ENCODE measurements around the gene PIP4K2B. TPM values are rescaled to one million over a fixed set of nuclear protein-coding genes. Genes with fewer than 3 reads are reported as not detected.

PIP4K2B gene
- total RNA-seq, 2 donors from 2014 or later: 20.2 to 30.3 TPM

- intact Hi-C loops (cut with DNase I): loop anchor here (5.0 kb wide), 1 partner anchor 53 kb away; no protein-coding TSS in a partner anchor
- H3K4me1 ChIP-seq: peaks cover 55% of the 10 kb centered on the region
- 33 to 46% methylated on average over 20 to 21 of the region's 23 CpGs for WGBS, 2 donors
- H3K4me3 ChIP-seq: no peak overlapping the region
- TF ChIP-seq CTCF (IDR thresholded peaks at IDR 0.05): peak; percentile 77 to 97 (median 90)
- TF ChIP-seq POLR2A (IDR thresholded peaks at IDR 0.05): peak in 1 of 3 donors; percentile 23
- no peaks in the 10 kb centered on the region for H3K9me3 ChIP-seq
- H3K27ac ChIP-seq: peak overlapping the region in 3 of 4 donors; percentile 54 to 96 (median 93)
- ATAC-seq: no peak
- no peaks in the 10 kb centered on the region for H3K27me3 ChIP-seq
- H3K36me3 ChIP-seq (replicated peaks in 1 of 2; ENCODE audit: insufficient read depth in 1 of 2, low read depth in 2 of 2): peaks cover 0 to 13% of the 10 kb centered on the region in 2 donors
- peak; percentile 54 to 74 (median 70) for DNase-seq
These were observed 64.0 kb downstream of the PIP4K2B start for GRCh38 chr17:38735161-38735997.

- Histone ChIP-seq H3K27me3 (no peaks in the 10 kb centered on the region), H3K4me3 (no peak overlapping the region), H3K4me1 (peaks cover 60% of the 10 kb centered on the region), H3K36me3 (replicated peaks in 1 of 2; ENCODE audit: insufficient read depth in 1 of 2, low read depth in 2 of 2) (peaks cover 0 to 12% of the 10 kb centered on the region in 2 donors), H3K9me3 (no peaks in the 10 kb centered on the region), H3K27ac (peak overlapping the region; percentile 93 to 97 (median 96))
- no peak for ATAC-seq
- intact Hi-C loops (cut with DNase I): no loop called here
- DNase-seq: no peak
- 36 to 44% methylated on average over 7 to 15 of the region's 15 CpGs for WGBS, 2 donors
- TF ChIP-seq POLR2A (IDR thresholded peaks at IDR 0.05): no peak
- peak in 3 of 7 experiments; percentile 8 to 15 (median 12) for TF ChIP-seq CTCF (IDR thresholded peaks at IDR 0.05)
These were observed 65.1 kb downstream of the PIP4K2B start for GRCh38 chr17:38733982-38734973.

- Histone ChIP-seq H3K27me3 (no peaks in the 10 kb centered on the region), H3K4me1 (peaks cover 64% of the 10 kb centered on the region), H3K27ac (peak overlapping the region; percentile 93 to 97 (median 96)), H3K36me3 (replicated peaks in 1 of 2; ENCODE audit: insufficient read depth in 1 of 2, low read depth in 2 of 2) (peaks cover 0 to 5% of the 10 kb centered on the region in 2 donors), H3K9me3 (no peaks in the 10 kb centered on the region), H3K4me3 (no peak overlapping the region)
- intact Hi-C loops (cut with DNase I): no loop called here
- 16 to 31% methylated on average over 5 to 9 of the region's 9 CpGs for WGBS, 2 donors
- TF ChIP-seq CTCF (IDR thresholded peaks at IDR 0.05) (no peak), POLR2A (IDR thresholded peaks at IDR 0.05) (no peak)
- DNase-seq (peak; percentile 73 to 89 (median 86)), ATAC-seq (peak; percentile 21)
These were observed 65.9 kb downstream of the PIP4K2B start for GRCh38 chr17:38733282-38733981.

Data from body of pancreas (tissue), 4 donors.